Naive thymus-derived CD4-positive, alpha-beta T cell (primary cell): ENCODE data around the gene CRYBA1. TPM values are rescaled to one million over a fixed set of nuclear protein-coding genes. Genes with fewer than 3 reads are reported as not detected.
"Not testable (repeated sequence)": the region's sequence is repeated elsewhere in the genome, so short reads cannot be mapped to it uniquely, and the experiment has no call there.

Experiments
- ATAC-seq: fragments of 150-1000 bp; cut with Tn5 transposase; 2 replicates; pipeline ENCODE4 v1.10.0; 2021; ENCODE audit warnings: mild to moderate bottlenecking, moderate library complexity
- CTCF ChIA-PET: fragments of 350-600 bp; sonication (Branson Sonifier 250); formaldehyde crosslinking; loops from one replicate; lab custom pipeline; 2021; ENCODE audit warnings: antibody characterized with exemption; lab: Charles Lee
- POLR2A ChIA-PET: fragments of 350-600 bp; sonication (Branson Sonifier 250); formaldehyde crosslinking; loops from one replicate; lab custom pipeline; 2021; ENCODE audit warnings: antibody characterized with exemption, inconsistent platforms; lab: Charles Lee
- DNase-seq, 9 donors: peaks; one replicate each; pipeline versions ENCODE4 v3.0.0 to v3.0.0-alpha.2; 2020 to 2022; ENCODE audit warnings: mixed read lengths in 1 of 9
- H3K27ac ChIP-seq: one replicate; pipeline ENCODE4 v1.7.0; 2013; ENCODE audit warnings: mild to moderate bottlenecking, low read depth, low read length, moderate library complexity
- H3K27me3 ChIP-seq, 2 donors: one replicate each; pipeline ENCODE4 v1.7.0; 2013; ENCODE audit warnings: low read length in 2 of 2, mild to moderate bottlenecking in 2 of 2, moderate library complexity in 2 of 2; ENCODE audit not compliant: control insufficient read depth in 2 of 2, insufficient read depth in 2 of 2
- H3K36me3 ChIP-seq, 3 experiments: 1 replicate in 2 of 3; 2 replicates in 1 of 3; pipeline ENCODE4 v1.7.0; 2013; ENCODE audit warnings: low read length in 3 of 3, mild to moderate bottlenecking in 3 of 3, moderate library complexity in 1 of 3; ENCODE audit not compliant: insufficient read depth in 3 of 3, control insufficient read depth in 2 of 3
- H3K4me1 ChIP-seq, 2 donors: one replicate each; pipeline ENCODE4 v1.7.0; 2013; ENCODE audit warnings: low read length in 2 of 2, mild to moderate bottlenecking in 2 of 2, moderate library complexity in 1 of 2; ENCODE audit not compliant: control insufficient read depth in 2 of 2, insufficient read depth in 2 of 2
- H3K4me3 ChIP-seq: 2 replicates; pipeline ENCODE4 v1.7.0; 2013; ENCODE audit warnings: mild to moderate bottlenecking, low read length
- H3K9me3 ChIP-seq, 3 experiments: 1 replicate in 2 of 3; 2 replicates in 1 of 3; pipeline ENCODE4 v1.7.0; 2013; ENCODE audit warnings: low read length in 3 of 3; ENCODE audit not compliant: control insufficient read depth in 2 of 3
- H3K27ac Mint-ChIP-seq, 9 donors: one replicate each; pipeline ENCODE4 v1.8.0; 2020 to 2022; ENCODE audit warnings: mixed read lengths in 9 of 9, mild to moderate bottlenecking in 8 of 9, moderate library complexity in 5 of 9, inconsistent platforms in 2 of 9
- H3K27me3 Mint-ChIP-seq, 5 donors: one replicate each; pipeline ENCODE4 v1.8.0; 2021 to 2022; ENCODE audit warnings: mixed read lengths in 5 of 5, mild to moderate bottlenecking in 1 of 5
- H3K36me3 Mint-ChIP-seq, 5 donors: one replicate each; pipeline ENCODE4 v1.8.0; 2020 to 2022; ENCODE audit warnings: mixed read lengths in 5 of 5, mild to moderate bottlenecking in 3 of 5, inconsistent platforms in 1 of 5
- H3K4me1 Mint-ChIP-seq, 7 donors: one replicate each; pipeline ENCODE4 v1.8.0; 2020 to 2022; ENCODE audit warnings: mixed read lengths in 7 of 7, mild to moderate bottlenecking in 3 of 7, inconsistent platforms in 1 of 7
- H3K4me3 Mint-ChIP-seq, 10 donors: one replicate each; pipeline ENCODE4 v1.8.0; 2020 to 2022; ENCODE audit warnings: mild to moderate bottlenecking in 10 of 10, mixed read lengths in 10 of 10, moderate library complexity in 6 of 10, inconsistent platforms in 2 of 10
- H3K9me3 Mint-ChIP-seq, 11 donors: one replicate each; pipeline ENCODE4 v1.8.0; 2020 to 2022; ENCODE audit warnings: mixed read lengths in 11 of 11, mild to moderate bottlenecking in 4 of 11, inconsistent platforms in 1 of 11, moderate library complexity in 1 of 11
- intact Hi-C, 2 donors: fragments of 100-400 bp; cut with micrococcal nuclease; formaldehyde crosslinking; loops; one replicate each; pipeline ENCODE4 v1.15.1; 2023
- polyA plus RNA-seq, 2 donors: library from polyadenylated mRNA; unstranded; fragments of 300-500 nt; fragmentation: Illumina TruSeq; gene quantifications; one replicate each; pipeline ENCODE4 v1.2.3, GENCODE V29; 2021
- total RNA-seq, 6 experiments: library from RNA in 5 of 6; stranded (reverse) in 5 of 6; gene quantifications; 1 replicate in 5 of 6; 2 replicates in 1 of 6; pipeline ENCODE4 v1.2.3 and lab custom pipeline; 2021 to 2026

CRYBA1 gene
- total and polyA plus RNA-seq, 7 experiments from 2014 or later: not detected

GRCh38 chr17:29234972-29235371, 11.7 kb upstream of the CRYBA1 start:
- ATAC-seq, H3K36me3 ChIP-seq, H3K27me3 Mint-ChIP-seq, H3K9me3 ChIP-seq, H3K36me3 Mint-ChIP-seq, intact Hi-C loops, H3K27me3 ChIP-seq, H3K4me3 ChIP-seq, H3K27ac ChIP-seq, H3K4me1 Mint-ChIP-seq, H3K9me3 Mint-ChIP-seq, H3K4me1 ChIP-seq, DNase-seq, POLR2A ChIA-PET, H3K4me3 Mint-ChIP-seq, H3K27ac Mint-ChIP-seq, CTCF ChIA-PET: not testable (repeated sequence)

- ChIA-PET POLR2A (no interaction called here), CTCF (no interaction called here)
- Mint-ChIP-seq H3K4me1 (peaks cover 0 to 7% (median 5%) of the 10 kb centered on the region in 7 donors), H3K9me3 (no peaks in the 10 kb centered on the region), H3K36me3 (no peaks in the 10 kb centered on the region), H3K27me3 (peaks cover 0 to 2% (median 0%) of the 10 kb centered on the region in 5 donors), H3K4me3 (no peak overlapping the region), H3K27ac (no peak overlapping the region)
- Histone ChIP-seq H3K4me1 (no peaks in the 10 kb centered on the region), H3K27ac (no peak overlapping the region), H3K36me3 (no peaks in the 10 kb centered on the region), H3K9me3 (no peaks in the 10 kb centered on the region), H3K27me3 (no peaks in the 10 kb centered on the region), H3K4me3 (no peak overlapping the region)
- intact Hi-C loops: no loop called here
- ATAC-seq: no peak
- DNase-seq: no peak
These were observed 10.8 kb upstream of the CRYBA1 start for GRCh38 chr17:29235904-29236303.

GRCh38 chr17:29237476-29238132, 9.1 kb upstream of the CRYBA1 start:
- no peak overlapping the region for H3K27ac Mint-ChIP-seq
- Histone ChIP-seq H3K27me3 (no peaks in the 10 kb centered on the region), H3K4me3 (no peak overlapping the region), H3K4me1 (no peaks in the 10 kb centered on the region), H3K36me3 (no peaks in the 10 kb centered on the region), H3K27ac (no peak overlapping the region), H3K9me3 (no peaks in the 10 kb centered on the region)
- ChIA-PET CTCF (interaction anchor here (0.6 to 0.8 kb wide), 2 partner anchors 19 to 570 kb away, joined by 3 to 4 read pairs; no protein-coding TSS in a partner anchor), POLR2A (no interaction called here)
- H3K27me3 Mint-ChIP-seq: peaks cover 0 to 2% (median 0%) of the 10 kb centered on the region in 5 donors
- DNase-seq (no peak), ATAC-seq (peak; percentile 28)
- no peak overlapping the region for H3K4me3 Mint-ChIP-seq
- no peaks in the 10 kb centered on the region for H3K9me3 Mint-ChIP-seq
- no peaks in the 10 kb centered on the region for H3K36me3 Mint-ChIP-seq
- H3K4me1 Mint-ChIP-seq: peaks cover 0 to 7% (median 6%) of the 10 kb centered on the region in 7 donors
- intact Hi-C loops: no loop called here

GRCh38 chr17:29238133-29238850, 8.4 kb upstream of the CRYBA1 start:
- ATAC-seq (no peak), DNase-seq (no peak)
- H3K4me3 ChIP-seq: no peak overlapping the region
- Mint-ChIP-seq H3K4me3 (no peak overlapping the region), H3K9me3 (no peaks in the 10 kb centered on the region), H3K36me3 (no peaks in the 10 kb centered on the region), H3K27me3 (peaks cover 0 to 2% (median 0%) of the 10 kb centered on the region in 5 donors), H3K4me1 (peaks cover 0 to 7% (median 6%) of the 10 kb centered on the region in 7 donors), H3K27ac (peak overlapping the region in 3 of 9 donors; percentile 6 to 60 (median 19))
- intact Hi-C loops: no loop called here
- no peak overlapping the region for H3K27ac ChIP-seq
- no peaks in the 10 kb centered on the region for H3K27me3 ChIP-seq
- ChIA-PET POLR2A (no interaction called here), CTCF (interaction anchor here (0.8 kb wide), 1 partner anchor 20 kb away, joined by 4 read pairs; no protein-coding TSS in a partner anchor)
- H3K9me3 ChIP-seq: no peaks in the 10 kb centered on the region
- no peaks in the 10 kb centered on the region for H3K4me1 ChIP-seq
- H3K36me3 ChIP-seq: no peaks in the 10 kb centered on the region

- Histone ChIP-seq H3K27ac (no peak overlapping the region), H3K9me3 (no peaks in the 10 kb centered on the region), H3K4me3 (no peak overlapping the region), H3K36me3 (no peaks in the 10 kb centered on the region), H3K27me3 (no peaks in the 10 kb centered on the region), H3K4me1 (no peaks in the 10 kb centered on the region)
- Mint-ChIP-seq H3K36me3 (no peaks in the 10 kb centered on the region), H3K27ac (peak overlapping the region in 3 of 9 donors; percentile 3 to 12 (median 3)), H3K4me1 (peaks cover 0 to 7% (median 6%) of the 10 kb centered on the region in 7 donors), H3K4me3 (no peak overlapping the region), H3K27me3 (no peaks in the 10 kb centered on the region), H3K9me3 (no peaks in the 10 kb centered on the region)
- no peak for DNase-seq
- intact Hi-C loops: no loop called here
- ChIA-PET POLR2A (interaction anchor here (1.3 kb wide), 1 partner anchor 54 kb away, joined by 3 read pairs; the partner anchor contains the start of gene NUFIP2), CTCF (interaction anchor here (0.6 kb wide), 1 partner anchor 122 kb away, joined by 3 read pairs; no protein-coding TSS in a partner anchor)
- ATAC-seq: no peak
These were observed 6.2 kb upstream of the CRYBA1 start for GRCh38 chr17:29240477-29240876.

- DNase-seq (no peak), ATAC-seq (peak; percentile 88)
- Histone ChIP-seq H3K4me3 (no peak overlapping the region), H3K9me3 (no peaks in the 10 kb centered on the region), H3K36me3 (no peaks in the 10 kb centered on the region), H3K27me3 (no peaks in the 10 kb centered on the region), H3K27ac (no peak overlapping the region), H3K4me1 (no peaks in the 10 kb centered on the region)
- peak overlapping the region in 1 of 9 donors; percentile 48 for H3K27ac Mint-ChIP-seq
- ChIA-PET CTCF (interaction anchor here (0.5 kb wide), 1 partner anchor 47 kb away, joined by 3 read pairs; no protein-coding TSS in a partner anchor), POLR2A (no interaction called here)
- no peaks in the 10 kb centered on the region for H3K36me3 Mint-ChIP-seq
- intact Hi-C loops: no loop called here
- H3K9me3 Mint-ChIP-seq: no peaks in the 10 kb centered on the region
- H3K27me3 Mint-ChIP-seq: no peaks in the 10 kb centered on the region
- no peak overlapping the region for H3K4me3 Mint-ChIP-seq
- peaks cover 0 to 7% (median 6%) of the 10 kb centered on the region in 7 donors for H3K4me1 Mint-ChIP-seq
These were observed 5.4 kb upstream of the CRYBA1 start for GRCh38 chr17:29240968-29241963.
